ENCODE data around the gene ARHGEF28.

ARHGEF28 gene

DNA sequence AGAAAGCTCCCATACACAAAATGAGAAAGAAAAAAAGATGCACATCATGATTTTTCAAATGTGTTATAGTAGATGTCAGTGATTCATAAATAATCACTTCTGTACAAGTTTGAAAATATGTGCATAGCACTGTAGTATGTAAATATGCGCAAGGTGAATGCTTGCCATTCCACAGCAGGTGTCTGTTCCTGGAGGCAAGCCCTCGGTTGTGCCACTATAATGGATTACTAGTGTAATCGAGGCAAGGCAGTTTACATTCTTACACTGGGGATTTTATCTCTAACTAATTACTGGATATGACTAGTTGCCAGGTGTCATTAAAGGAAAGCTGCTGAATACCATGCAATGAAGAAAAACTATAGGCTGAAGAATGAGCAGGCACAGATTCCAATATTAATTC lies 93.6 kb downstream of the ARHGEF28 start:
- no peak for TF ChIP-seq CTCF (IDR thresholded peaks at IDR 0.05; ENCODE audit: control insufficient read depth, insufficient read depth, low read depth, low read length, missing control alignments)
- no peak for DNase-seq (ENCODE audit: low read depth)
- no peak overlapping the region for H3K4me3 ChIP-seq (ENCODE audit: control insufficient read depth, low read depth, low read length)

- no peak for DNase-seq (ENCODE audit: low read depth)
- H3K4me3 ChIP-seq (ENCODE audit: control insufficient read depth, low read depth, low read length) = no peak overlapping the region
- TF ChIP-seq CTCF (IDR thresholded peaks at IDR 0.05; ENCODE audit: control insufficient read depth, insufficient read depth, low read depth, low read length, missing control alignments) = no peak
Observed at GRCh38 chr5:73722231-73722630, 96.2 kb downstream of the ARHGEF28 start.

DNA sequence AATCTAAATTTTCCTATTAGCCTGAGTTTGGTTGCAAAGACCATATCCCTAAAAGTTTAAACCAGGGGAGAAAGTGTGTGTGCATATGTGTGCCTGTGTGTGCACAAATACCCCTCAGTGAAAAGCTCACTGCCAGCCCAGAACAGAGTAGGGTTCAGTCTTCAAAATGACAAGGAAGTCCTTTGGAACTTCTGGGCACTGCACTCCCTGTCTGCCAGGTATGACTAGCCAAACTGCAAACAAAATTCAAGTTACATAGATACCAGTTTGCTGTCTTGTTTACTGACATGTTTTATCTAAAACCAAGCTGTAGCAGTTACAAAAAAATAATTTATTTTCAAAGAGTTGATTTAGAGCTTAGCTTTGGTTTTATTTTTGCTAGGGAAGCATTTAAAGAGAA lies 100.1 kb downstream of the ARHGEF28 start:
- no peak for TF ChIP-seq CTCF (IDR thresholded peaks at IDR 0.05; ENCODE audit: control insufficient read depth, insufficient read depth, low read depth, low read length, missing control alignments)
- no peak for DNase-seq (ENCODE audit: low read depth)
- H3K4me3 ChIP-seq (ENCODE audit: control insufficient read depth, low read depth, low read length) = no peak overlapping the region

DNA sequence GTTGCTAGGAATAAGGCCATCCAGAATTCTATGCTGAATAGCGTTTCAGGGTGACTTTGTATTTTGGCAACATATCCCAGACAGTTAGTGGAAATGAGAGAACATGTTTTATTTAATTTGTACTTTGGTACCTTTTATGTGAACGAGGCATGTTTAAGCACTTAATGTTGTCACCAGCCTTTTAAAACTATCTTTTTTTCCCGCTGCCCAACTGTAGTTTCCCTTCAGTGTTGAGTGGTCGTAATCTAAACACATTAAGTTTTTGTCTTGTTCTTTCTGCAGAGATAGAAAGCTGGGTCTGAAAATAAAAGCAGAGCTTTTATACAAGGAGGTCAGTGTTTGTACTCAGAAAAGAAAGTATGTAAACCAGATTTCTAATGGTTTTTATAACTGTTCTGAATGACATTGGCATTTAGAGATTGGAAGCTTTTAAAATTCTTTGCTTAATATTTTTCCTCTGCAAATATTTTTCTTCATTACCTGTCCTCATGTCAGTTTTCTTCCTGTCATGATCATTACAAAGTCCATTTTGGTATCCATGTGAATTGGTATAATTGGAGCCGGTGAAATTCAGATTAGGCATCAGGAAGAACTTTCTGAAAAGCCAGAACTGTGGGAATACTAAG lies 100.7 kb downstream of the ARHGEF28 start:
- no peak for TF ChIP-seq CTCF (IDR thresholded peaks at IDR 0.05; ENCODE audit: control insufficient read depth, insufficient read depth, low read depth, low read length, missing control alignments)
- DNase-seq (ENCODE audit: low read depth) = no peak
- no peak overlapping the region for H3K4me3 ChIP-seq (ENCODE audit: control insufficient read depth, low read depth, low read length)

DNA sequence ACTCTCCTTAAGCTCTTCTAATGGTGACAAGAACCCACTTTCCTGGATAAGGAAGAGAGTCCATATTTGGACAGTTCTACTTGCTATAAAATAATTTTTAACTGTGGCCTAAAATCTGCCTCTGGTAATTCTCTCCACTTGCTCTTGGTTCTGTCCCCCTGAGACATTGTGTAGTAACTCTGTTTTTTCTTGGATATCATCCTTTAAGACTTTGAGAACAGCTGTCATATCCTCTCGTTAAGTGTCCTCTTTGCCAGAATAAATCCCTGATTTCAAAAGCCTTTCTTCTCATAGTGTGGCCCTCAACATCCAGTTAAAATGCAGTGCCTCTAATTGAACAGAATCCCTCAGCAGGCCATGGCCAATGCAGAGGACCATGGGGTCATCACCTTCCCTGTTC lies 101.5 kb downstream of the ARHGEF28 start:
- no peak for TF ChIP-seq CTCF (IDR thresholded peaks at IDR 0.05; ENCODE audit: control insufficient read depth, insufficient read depth, low read depth, low read length, missing control alignments)
- no peak overlapping the region for H3K4me3 ChIP-seq (ENCODE audit: control insufficient read depth, low read depth, low read length)
- DNase-seq (ENCODE audit: low read depth) = no peak

DNA sequence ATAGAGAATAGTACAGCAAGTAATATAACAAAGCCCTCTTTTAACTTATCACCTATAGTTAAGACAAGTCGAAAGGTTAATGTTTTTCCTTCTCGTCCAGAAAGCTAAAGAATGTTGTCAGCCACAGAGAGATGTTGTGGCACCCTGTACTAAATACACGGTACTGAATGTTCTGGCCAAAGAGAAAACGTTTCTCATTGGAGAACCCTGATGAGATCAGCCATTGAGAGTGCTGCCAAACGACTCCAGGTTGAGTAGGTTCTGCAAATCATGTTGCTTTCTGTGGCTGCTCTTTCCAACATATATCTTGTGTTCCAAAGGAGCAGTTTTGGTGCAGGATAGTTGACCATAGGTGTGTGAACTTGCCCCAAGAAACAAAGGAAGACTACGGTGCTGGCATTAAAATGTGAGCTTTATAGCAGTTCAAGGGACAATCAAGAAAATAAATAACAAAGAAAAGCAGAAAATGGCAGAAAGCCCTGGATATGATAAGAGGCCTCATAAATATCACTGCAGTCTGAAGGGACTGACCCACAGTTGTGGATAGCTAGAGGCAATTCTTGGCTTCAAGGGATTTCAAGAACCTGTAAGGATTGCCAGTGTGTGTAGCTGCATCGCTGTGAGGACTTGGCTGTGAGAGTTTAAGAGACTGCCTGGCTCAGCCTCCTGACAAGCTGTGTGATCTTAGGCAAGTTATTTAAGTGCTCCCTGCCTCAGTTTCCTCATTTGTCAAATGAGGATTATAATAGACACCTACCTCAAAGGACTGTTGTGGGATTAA lies 102.7 kb downstream of the ARHGEF28 start:
- TF ChIP-seq CTCF (IDR thresholded peaks at IDR 0.05; ENCODE audit: control insufficient read depth, insufficient read depth, low read depth, low read length, missing control alignments) = no peak
- no peak for DNase-seq (ENCODE audit: low read depth)

More for the DNA sequence above, 102.7 kb downstream of the ARHGEF28 start:
- H3K4me3 ChIP-seq (ENCODE audit: control insufficient read depth, low read depth, low read length) = no peak overlapping the region
